HL-60 (cell line): ENCODE data around the gene TAS1R1.

Source experiments
- DNase-seq, 2 experiments: peaks; one replicate each; pipeline ENCODE4 v3.0.0-alpha.2; 2010 to 2020; ENCODE audit warnings: low read depth in 1 of 2, low spot score in 1 of 2
- H3K27ac ChIP-seq: fragments of 250-450 bp; sonication (Bioruptor Pico); replicated peaks from 2 replicates; pipeline ENCODE4 v1.5.1; 2020; ENCODE audit warnings: mild to moderate bottlenecking, moderate library complexity
- H3K27me3 ChIP-seq: fragments of 250-450 bp; sonication (Bioruptor Pico); 2 replicates; pipeline ENCODE4 v1.5.1; 2021; ENCODE audit warnings: mild to moderate bottlenecking, moderate library complexity; ENCODE audit not compliant: insufficient read depth, poor library complexity, severe bottlenecking
- H3K4me3 ChIP-seq: replicated peaks from 2 replicates; pipeline ENCODE4 v1.5.1; 2011; ENCODE audit warnings: mild to moderate bottlenecking, control low read depth, low read length; ENCODE audit not compliant: insufficient read depth
- CTCF ChIP-seq: IDR thresholded peaks from one replicate; pipeline ENCODE4 v1.5.1; 2011; ENCODE audit warnings: low read length, control low read depth, inconsistent platforms; ENCODE audit not compliant: insufficient read depth
- GABPA ChIP-seq: IDR thresholded peaks from 2 replicates; pipeline ENCODE4 v1.6.1; 2012; ENCODE audit warnings: low read depth
- POLR2AphosphoS5 ChIP-seq: IDR thresholded peaks from 2 replicates; pipeline ENCODE4 v1.6.1; 2012; ENCODE audit warnings: low read depth
- REST ChIP-seq: IDR thresholded peaks from 2 replicates; pipeline ENCODE4 v1.6.1; 2012; ENCODE audit warnings: low read depth; ENCODE audit not compliant: insufficient replicate concordance
- SPI1 ChIP-seq: IDR thresholded peaks from 2 replicates; pipeline ENCODE4 v1.6.1; 2012; ENCODE audit warnings: low read depth, mild to moderate bottlenecking, borderline replicate concordance

TAS1R1 gene

DNA sequence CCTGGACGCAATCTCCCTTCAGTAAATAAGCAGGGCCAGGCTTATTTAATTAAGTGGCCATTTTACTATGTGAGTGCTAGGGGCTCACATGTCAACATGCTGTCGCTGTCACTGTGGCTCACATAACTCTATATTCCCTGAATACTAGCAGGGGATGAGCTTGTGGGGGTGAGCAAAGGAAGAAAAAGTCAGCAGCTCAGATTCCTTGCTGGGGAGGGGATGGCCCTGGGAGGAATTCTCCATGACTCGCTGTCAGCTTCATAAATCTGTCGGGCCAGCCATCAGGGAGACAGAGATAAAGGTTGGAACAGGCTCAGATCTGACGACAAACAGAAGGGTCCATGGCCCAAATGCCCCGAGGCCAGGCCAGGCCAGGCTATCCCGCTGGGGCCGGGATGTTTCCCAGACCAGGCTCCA lies 37.7 kb upstream of the TAS1R1 start:
- TF ChIP-seq POLR2AphosphoS5 (no peak), CTCF (no peak), SPI1 (no peak), GABPA (no peak), REST (no peak)
- Histone ChIP-seq H3K27me3 (no peaks in the 10 kb centered on the region), H3K4me3 (no peak overlapping the region), H3K27ac (no peak overlapping the region)
- DNase-seq, result no peak

DNA sequence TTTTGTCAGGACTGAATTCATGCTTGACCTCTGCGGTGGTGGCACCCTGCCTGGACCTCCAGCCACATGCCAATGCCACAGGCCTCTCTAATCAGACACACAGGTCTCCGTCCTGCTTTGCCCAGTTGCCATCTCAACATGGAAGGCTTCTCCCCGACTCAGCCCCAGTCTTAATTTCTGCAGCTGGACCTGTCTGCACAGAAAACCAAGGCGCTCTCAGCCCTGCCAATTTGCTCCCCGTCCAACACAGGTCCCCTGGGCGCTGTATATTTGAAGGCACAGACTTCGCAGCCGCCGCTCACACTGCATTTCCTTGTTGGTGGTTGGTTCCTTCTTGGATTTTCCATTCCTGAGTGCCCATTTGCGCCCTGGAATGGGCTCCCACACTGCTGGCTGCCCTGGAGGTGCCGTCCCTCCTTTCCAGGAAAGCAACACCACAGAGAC lies 35.6 kb upstream of the TAS1R1 start:
- TF ChIP-seq REST, result no peak
- TF ChIP-seq GABPA, result no peak
- TF ChIP-seq SPI1, result no peak
- TF ChIP-seq POLR2AphosphoS5, result no peak
- TF ChIP-seq CTCF, result no peak
- Histone ChIP-seq H3K27ac (no peak overlapping the region), H3K27me3 (no peaks in the 10 kb centered on the region), H3K4me3 (no peak overlapping the region)
- no peak for DNase-seq

GRCh38 chr1:6519935-6520671 lies 35.0 kb upstream of the TAS1R1 start:
- no peak overlapping the region for H3K27ac ChIP-seq
- H3K4me3 ChIP-seq, result no peak overlapping the region
- DNase-seq, result no peak
- 0 out of 2 replicates have a peak, but pooled peaks have one; percentile 18 for TF ChIP-seq POLR2AphosphoS5
- TF ChIP-seq GABPA, result no peak
- H3K27me3 ChIP-seq, result no peaks in the 10 kb centered on the region

- Histone ChIP-seq H3K27ac (no peak overlapping the region), H3K27me3 (no peaks in the 10 kb centered on the region), H3K4me3 (no peak overlapping the region)
- TF ChIP-seq CTCF (no peak), GABPA (no peak)
- DNase-seq, result no peak
Observed at GRCh38 chr1:6521536-6521935, 33.6 kb upstream of the TAS1R1 start.
